Activated CD4-positive, alpha-beta memory T cell treated with anti-CD3 and anti-CD28 coated beads, Interleukin-2, amount 10 ng/mL, durations not matched to agents 7 days and 5 days (primary cell): ENCODE results near the gene C1orf122. TPM values are rescaled to one million over a fixed set of nuclear protein-coding genes. Genes with fewer than 3 reads are reported as not detected.

Experiments used
- CTCF ChIA-PET: fragments of 350-600 bp; sonication (Branson Sonifier 250); formaldehyde crosslinking; loops from one replicate; lab custom pipeline; 2021; ENCODE audit warnings: antibody characterized with exemption, inconsistent platforms; lab: Charles Lee
- POLR2A ChIA-PET: fragments of 350-600 bp; sonication (Branson Sonifier 250); formaldehyde crosslinking; loops from one replicate; lab custom pipeline; 2021; ENCODE audit warnings: antibody characterized with exemption; lab: Charles Lee
- DNase-seq: peaks from one replicate; pipeline ENCODE4 v3.0.0-alpha.2; 2020
- H3K27ac Mint-ChIP-seq: one replicate; pipeline ENCODE4 v1.8.0; 2021; ENCODE audit warnings: mild to moderate bottlenecking, mixed read lengths
- H3K27me3 Mint-ChIP-seq: one replicate; pipeline ENCODE4 v1.8.0; 2021; ENCODE audit warnings: mixed read lengths
- H3K36me3 Mint-ChIP-seq: one replicate; pipeline ENCODE4 v1.8.0; 2021; ENCODE audit warnings: low read depth, mixed read lengths
- H3K4me1 Mint-ChIP-seq: one replicate; pipeline ENCODE4 v1.8.0; 2021; ENCODE audit warnings: mixed read lengths
- H3K4me3 Mint-ChIP-seq: one replicate; pipeline ENCODE4 v1.8.0; 2021; ENCODE audit warnings: mild to moderate bottlenecking, mixed read lengths
- H3K9me3 Mint-ChIP-seq: one replicate; pipeline ENCODE4 v1.8.0; 2021; ENCODE audit warnings: mixed read lengths
- total RNA-seq, 2 experiments: library from RNA; stranded (reverse); gene quantifications; one replicate each; pipeline ENCODE4 v1.2.3, GENCODE V29; 2021

C1orf122 gene
- total RNA-seq, 2 experiments from 2014 or later, result 17.3 to 18.3 TPM

DNA sequence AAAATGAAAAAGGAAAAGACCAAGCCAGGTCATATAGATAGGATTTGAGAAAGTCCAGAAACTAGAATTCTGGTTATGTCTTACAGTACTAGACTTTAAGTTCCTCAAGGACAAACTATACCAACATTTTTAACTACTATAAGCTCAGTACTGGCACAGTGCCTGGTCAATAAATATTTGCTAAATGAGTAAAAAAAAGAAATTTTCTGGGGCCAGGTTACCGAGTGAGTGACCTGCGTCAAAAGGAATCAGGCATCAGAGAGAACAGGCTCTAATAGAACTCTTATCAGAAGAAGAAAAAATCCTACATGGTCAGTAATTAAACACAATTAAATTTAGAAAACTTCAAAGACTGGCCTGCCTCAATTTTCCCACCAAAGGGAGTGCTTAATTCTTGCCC, 24.2 kb downstream of the C1orf122 start:
- DNase-seq, result no peak
- POLR2A ChIA-PET, result interaction anchor here (1.0 kb wide), 1 partner anchor 25 kb away, joined by 3 read pairs; the partner anchor contains the start of gene C1orf122
- H3K4me3 Mint-ChIP-seq, result no peak overlapping the region
- H3K27me3 Mint-ChIP-seq, result no peaks in the 10 kb centered on the region
- no peak overlapping the region for H3K27ac Mint-ChIP-seq
- H3K9me3 Mint-ChIP-seq, result no peaks in the 10 kb centered on the region
- CTCF ChIA-PET, result interaction anchor here (0.8 kb wide), 1 partner anchor 28 kb away, joined by 4 read pairs; no protein-coding TSS in a partner anchor
- H3K36me3 Mint-ChIP-seq, result peaks cover 61% of the 10 kb centered on the region
- no peaks in the 10 kb centered on the region for H3K4me1 Mint-ChIP-seq

DNA sequence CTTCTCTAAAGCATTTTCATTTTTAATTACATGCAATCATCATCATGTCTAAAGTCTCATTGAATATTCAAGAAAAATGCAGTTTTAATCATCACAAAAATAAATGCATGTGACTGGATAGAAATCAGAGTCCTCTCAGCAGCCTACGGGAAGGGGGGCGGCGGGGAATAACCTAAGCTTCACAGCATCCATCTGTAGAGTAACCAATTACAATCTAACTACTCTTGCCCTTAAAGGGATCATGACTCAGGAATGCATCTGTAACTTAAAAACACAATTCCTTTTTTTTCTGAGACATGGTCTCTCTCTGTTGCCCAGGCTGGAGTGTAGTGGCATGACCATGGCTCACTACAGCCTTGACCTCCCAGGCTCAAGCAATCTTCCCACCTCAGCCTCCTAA, 29.2 kb downstream of the C1orf122 start:
- H3K4me1 Mint-ChIP-seq, result no peaks in the 10 kb centered on the region
- ChIA-PET POLR2A (interaction anchor here (0.6 kb wide), 1 partner anchor 14 kb away, joined by 3 read pairs; no protein-coding TSS in a partner anchor), CTCF (interaction anchor here (0.8 kb wide), 1 partner anchor 23 kb away, joined by 3 read pairs; no protein-coding TSS in a partner anchor)
- H3K9me3 Mint-ChIP-seq, result no peaks in the 10 kb centered on the region
- H3K36me3 Mint-ChIP-seq, result peaks cover 47% of the 10 kb centered on the region
- no peak overlapping the region for H3K27ac Mint-ChIP-seq
- DNase-seq, result no peak
- H3K4me3 Mint-ChIP-seq, result no peak overlapping the region
- no peaks in the 10 kb centered on the region for H3K27me3 Mint-ChIP-seq

DNA sequence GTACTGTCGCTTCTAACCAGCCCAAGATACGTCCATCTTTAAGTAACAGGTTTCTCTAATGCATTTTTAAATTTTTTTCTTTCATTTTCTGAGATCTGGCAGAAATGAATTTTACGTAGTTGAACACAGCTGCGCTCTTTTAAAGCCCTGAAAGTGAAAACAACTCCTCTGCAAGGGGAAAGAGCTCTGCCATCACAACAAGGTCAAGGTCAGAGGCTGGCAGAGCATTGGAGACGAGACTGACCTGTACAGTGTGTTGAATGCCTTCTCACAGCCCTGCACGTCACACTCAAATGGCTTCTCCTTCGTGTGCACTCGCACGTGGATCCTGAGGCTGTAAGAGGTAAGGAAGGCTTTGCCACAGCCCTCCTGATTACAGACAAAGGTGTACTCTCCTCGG, 32.1 kb downstream of the C1orf122 start:
- POLR2A ChIA-PET, result no interaction called here
- Mint-ChIP-seq H3K27me3 (no peaks in the 10 kb centered on the region), H3K9me3 (no peaks in the 10 kb centered on the region), H3K36me3 (peaks cover 31% of the 10 kb centered on the region), H3K4me3 (no peak overlapping the region), H3K4me1 (peaks cover 2% of the 10 kb centered on the region), H3K27ac (no peak overlapping the region)
- DNase-seq, result no peak
- CTCF ChIA-PET, result interaction anchor here (1.1 kb wide), 1 partner anchor 21 kb away, joined by 4 read pairs; no protein-coding TSS in a partner anchor

DNA sequence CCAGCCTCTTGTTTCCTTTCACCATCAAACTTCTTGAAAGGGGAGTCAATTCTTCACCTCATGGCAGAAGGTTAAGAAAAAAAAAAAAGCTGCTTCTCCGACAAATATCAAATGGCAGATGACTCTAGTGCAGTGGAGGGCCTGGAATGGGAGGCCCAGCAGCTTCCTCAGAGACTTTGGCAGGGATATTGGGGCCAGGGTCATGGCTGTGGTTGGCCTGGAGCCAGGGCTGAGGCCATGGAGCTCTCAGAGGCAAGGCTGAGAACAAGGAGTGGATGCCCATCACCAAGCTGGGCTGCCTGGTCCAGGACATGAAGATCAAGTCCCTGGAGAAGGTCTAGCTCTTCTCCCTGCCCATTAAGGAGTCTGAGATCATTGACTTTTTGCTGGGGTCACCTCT, 33.1 kb downstream of the C1orf122 start:
- H3K4me3 Mint-ChIP-seq, result no peak overlapping the region
- H3K4me1 Mint-ChIP-seq, result peaks cover 10% of the 10 kb centered on the region
- ChIA-PET CTCF (no interaction called here), POLR2A (no interaction called here)
- no peak for DNase-seq
- no peak overlapping the region for H3K27ac Mint-ChIP-seq
- H3K9me3 Mint-ChIP-seq, result no peaks in the 10 kb centered on the region
- peaks cover 27% of the 10 kb centered on the region for H3K36me3 Mint-ChIP-seq
- no peaks in the 10 kb centered on the region for H3K27me3 Mint-ChIP-seq

DNA sequence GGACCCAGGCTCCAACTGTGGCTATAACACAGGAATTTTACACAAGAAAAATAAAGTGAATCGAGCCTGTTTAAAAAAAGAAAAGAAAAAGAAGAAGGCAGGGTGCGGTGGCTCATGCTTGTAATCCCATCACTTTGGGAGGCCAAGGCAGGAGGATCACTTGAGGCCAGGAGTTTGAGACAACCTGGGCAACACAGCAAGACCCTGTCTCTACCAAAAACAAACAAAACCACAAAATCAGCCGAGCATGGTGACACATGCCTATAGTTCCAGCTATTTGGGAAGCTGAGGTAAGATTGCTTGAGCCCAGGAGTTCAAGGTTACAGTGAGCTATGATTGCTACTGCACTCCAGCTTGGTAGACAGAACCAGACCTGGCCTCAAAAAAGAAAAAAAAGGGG, 34.1 kb downstream of the C1orf122 start:
- no peak overlapping the region for H3K4me3 Mint-ChIP-seq
- H3K27ac Mint-ChIP-seq, result no peak overlapping the region
- no peaks in the 10 kb centered on the region for H3K27me3 Mint-ChIP-seq
- H3K4me1 Mint-ChIP-seq, result peaks cover 18% of the 10 kb centered on the region
- POLR2A ChIA-PET, result no interaction called here
- no peak for DNase-seq
- CTCF ChIA-PET, result no interaction called here
- peaks cover 22% of the 10 kb centered on the region for H3K36me3 Mint-ChIP-seq
- no peaks in the 10 kb centered on the region for H3K9me3 Mint-ChIP-seq

DNA sequence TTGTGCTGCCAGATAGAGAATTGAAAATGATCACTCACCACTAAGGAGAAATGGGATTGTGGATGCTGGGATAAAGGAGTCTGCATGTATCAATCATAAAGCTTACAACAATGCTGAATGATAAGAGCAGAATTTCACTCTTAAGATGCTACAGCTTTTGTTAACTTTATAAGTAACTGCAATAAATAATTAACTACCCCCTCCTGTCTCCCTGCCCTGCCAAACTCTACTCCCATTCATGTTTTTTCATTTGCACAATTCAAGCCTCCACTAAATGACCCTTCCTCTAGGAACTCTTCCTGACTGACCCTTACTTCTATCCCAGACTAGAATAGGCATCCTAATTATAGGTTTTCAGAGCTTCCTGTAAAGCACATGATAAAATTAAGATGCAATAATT, 36.9 kb downstream of the C1orf122 start:
- no peak overlapping the region for H3K27ac Mint-ChIP-seq
- H3K4me3 Mint-ChIP-seq, result no peak overlapping the region
- peaks cover 28% of the 10 kb centered on the region for H3K4me1 Mint-ChIP-seq

DNA sequence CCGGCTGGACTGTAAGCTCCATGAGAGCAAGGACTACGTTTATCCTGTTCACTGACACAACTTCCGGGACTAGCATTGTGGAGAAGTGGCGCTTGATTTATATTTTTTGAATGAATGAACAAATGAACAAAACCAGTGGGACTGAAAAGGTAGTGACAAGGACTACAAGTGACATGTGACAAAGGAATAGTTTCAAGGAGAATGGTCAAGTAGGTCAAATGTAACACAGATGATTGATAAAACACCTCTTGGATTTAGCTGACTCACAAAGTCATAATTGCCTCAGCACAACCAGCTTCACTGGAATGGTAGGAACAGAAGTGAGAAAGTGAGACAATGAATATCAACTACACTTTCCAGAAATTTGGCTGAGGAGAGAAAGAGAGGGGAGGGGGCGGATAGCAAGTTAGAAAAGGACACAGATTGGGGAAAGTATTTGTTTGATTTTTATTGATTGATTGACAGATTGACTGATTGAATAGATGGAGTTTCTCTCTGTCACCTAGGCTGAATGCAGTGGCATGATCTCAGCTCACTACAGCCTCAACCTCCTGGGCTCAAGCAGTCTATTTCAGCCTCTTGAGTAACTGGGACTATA, 37.6 kb downstream of the C1orf122 start:
- Mint-ChIP-seq H3K36me3 (peaks cover 21% of the 10 kb centered on the region), H3K4me3 (no peak overlapping the region), H3K27ac (no peak overlapping the region), H3K9me3 (no peaks in the 10 kb centered on the region), H3K27me3 (no peaks in the 10 kb centered on the region), H3K4me1 (peaks cover 29% of the 10 kb centered on the region)
- POLR2A ChIA-PET, result interaction anchor here (1.2 to 1.5 kb wide), 2 partner anchors 10 to 14 kb away, joined by 3 read pairs; partner anchors contain the start of gene MTF1
- DNase-seq, result no peak
- CTCF ChIA-PET, result interaction anchor here (1.6 kb wide), 1 partner anchor 14 kb away, joined by 6 read pairs; the partner anchor contains the start of gene MTF1

More for the DNA sequence above, 36.9 kb downstream of the C1orf122 start:
- POLR2A ChIA-PET, result interaction anchor here (1.2 to 1.5 kb wide), 2 partner anchors 11 to 15 kb away, joined by 3 read pairs; partner anchors contain the start of gene MTF1
- no peaks in the 10 kb centered on the region for H3K9me3 Mint-ChIP-seq
- H3K36me3 Mint-ChIP-seq, result peaks cover 24% of the 10 kb centered on the region
- CTCF ChIA-PET, result interaction anchor here (1.6 kb wide), 1 partner anchor 15 kb away, joined by 6 read pairs; the partner anchor contains the start of gene MTF1
- no peak for DNase-seq
- no peaks in the 10 kb centered on the region for H3K27me3 Mint-ChIP-seq

DNA sequence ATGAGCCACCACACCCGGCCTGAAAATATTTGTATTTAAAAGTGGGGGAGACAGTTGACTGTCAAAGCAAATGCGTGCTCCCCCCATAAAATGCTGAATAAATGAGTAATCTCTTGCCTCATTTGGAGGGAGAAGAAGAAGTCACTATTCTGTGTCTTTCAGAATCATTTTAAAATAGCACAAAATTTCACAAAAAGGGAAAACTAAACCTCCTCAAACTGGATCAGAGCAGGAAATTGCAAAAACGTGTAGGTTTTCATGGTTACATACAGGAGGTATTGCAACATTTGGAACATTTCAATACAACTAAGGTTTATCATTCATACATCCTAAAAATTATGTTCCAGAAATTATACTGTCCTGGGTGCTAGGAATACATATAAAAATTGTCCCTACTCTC, 38.2 kb downstream of the C1orf122 start:
- Mint-ChIP-seq H3K4me3 (no peak overlapping the region), H3K36me3 (peaks cover 21% of the 10 kb centered on the region), H3K27ac (no peak overlapping the region), H3K9me3 (no peaks in the 10 kb centered on the region), H3K4me1 (peaks cover 29% of the 10 kb centered on the region), H3K27me3 (no peaks in the 10 kb centered on the region)
- POLR2A ChIA-PET, result interaction anchor here (1.2 kb wide), 1 partner anchor 14 kb away, joined by 3 read pairs; the partner anchor contains the start of gene MTF1
- no peak for DNase-seq
- CTCF ChIA-PET, result interaction anchor here (0.9 kb wide), 2 partner anchors 14 to 144 kb away, joined by 3 to 5 read pairs; partner anchors contain the start of gene MTF1

DNA sequence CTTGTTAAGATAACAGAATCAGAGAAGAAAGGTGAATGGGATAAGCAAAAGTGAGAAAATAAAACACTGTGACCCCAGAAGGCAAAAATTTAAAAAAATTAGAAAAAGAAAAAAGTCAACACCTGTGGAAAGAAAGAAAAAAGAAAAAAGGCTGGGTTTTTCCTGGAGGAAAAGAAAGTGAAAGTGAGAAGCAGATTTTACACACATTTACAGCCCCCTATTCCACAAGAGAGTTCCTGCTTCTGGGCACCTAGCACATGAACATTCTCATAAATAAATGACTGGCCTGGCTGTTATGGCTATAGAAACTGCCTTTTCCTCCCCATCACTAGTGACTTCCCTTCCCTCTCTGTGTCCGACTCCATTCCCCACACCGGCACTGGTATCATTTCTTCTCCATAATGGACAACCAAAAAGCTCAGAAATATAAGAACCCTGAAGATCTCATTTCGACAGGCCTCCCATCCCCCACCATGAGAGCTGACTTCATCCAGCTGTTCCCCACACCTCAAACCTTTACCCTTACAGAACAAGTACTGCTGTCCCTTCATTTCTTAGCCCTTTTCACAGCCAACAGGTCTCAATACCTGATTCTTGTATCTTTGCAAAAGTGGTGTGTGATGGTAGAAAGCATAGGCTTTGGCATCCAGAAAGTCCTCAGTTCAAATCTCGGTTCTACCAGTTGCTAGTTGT, 39.2 kb downstream of the C1orf122 start:
- Mint-ChIP-seq H3K4me1 (peaks cover 29% of the 10 kb centered on the region), H3K27me3 (no peaks in the 10 kb centered on the region), H3K36me3 (peaks cover 21% of the 10 kb centered on the region), H3K4me3 (peak overlapping the region; percentile 18), H3K9me3 (no peaks in the 10 kb centered on the region), H3K27ac (peak overlapping the region; percentile 18)
- no peak for DNase-seq
- CTCF ChIA-PET, result interaction anchor here (0.6 to 1.4 kb wide), 3 partner anchors 13 to 143 kb away, joined by 3 to 6 read pairs (median 4); partner anchors contain the start of gene MTF1
- POLR2A ChIA-PET, result interaction anchor here (1.2 kb wide), 1 partner anchor 13 kb away, joined by 3 read pairs; the partner anchor contains the start of gene MTF1

DNA sequence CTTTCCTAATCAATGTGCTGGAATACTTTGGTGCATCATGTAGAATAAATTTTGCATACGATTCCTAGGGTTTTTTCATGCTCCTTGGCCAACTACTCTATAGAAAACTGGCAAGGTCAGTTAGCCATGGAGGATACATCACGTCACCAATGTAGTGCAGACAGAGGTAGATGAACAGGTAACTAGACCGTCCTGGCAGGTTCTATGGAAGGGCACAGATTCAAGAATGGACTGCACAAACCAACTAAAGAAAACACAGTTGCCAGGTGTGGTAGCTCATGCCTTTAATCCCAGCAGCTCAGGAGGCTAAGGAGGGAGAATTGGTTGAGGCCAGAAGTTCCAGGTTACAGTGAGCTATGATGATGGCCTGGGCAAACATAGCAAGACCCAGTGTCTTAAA, 41.9 kb downstream of the C1orf122 start:
- POLR2A ChIA-PET, result no interaction called here

DNA sequence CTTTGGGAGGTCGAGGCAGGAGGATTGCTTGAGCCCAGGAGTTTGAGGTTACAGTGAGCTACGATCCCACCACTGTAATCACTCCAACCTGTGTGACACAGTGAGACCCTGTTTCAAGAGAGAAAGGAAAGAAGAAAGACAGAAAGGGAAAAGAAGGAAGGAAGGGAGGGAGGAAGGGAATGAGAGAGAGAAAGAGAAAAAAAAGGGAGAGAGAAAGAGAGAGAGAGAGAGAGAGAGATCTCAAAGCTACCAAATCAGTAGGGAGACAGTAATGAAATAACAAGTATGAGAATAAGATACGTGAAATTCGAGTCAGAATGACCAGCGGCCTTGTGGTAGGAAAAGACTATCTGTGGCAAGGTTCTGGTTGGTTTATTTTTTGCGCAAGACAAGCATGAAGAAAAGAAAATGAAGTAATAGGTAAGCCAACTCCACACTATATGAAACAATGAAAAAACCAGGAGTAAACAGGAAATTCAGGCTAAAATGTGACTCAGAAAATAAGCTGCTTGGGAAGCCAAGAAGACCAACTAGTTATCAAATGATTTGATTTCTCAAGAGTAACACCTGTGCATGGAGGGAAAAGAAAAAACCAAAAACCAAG, 42.9 kb downstream of the C1orf122 start:
- Mint-ChIP-seq H3K27me3 (no peaks in the 10 kb centered on the region), H3K9me3 (no peaks in the 10 kb centered on the region), H3K36me3 (peaks cover 32% of the 10 kb centered on the region), H3K4me3 (no peak overlapping the region), H3K27ac (no peak overlapping the region), H3K4me1 (peaks cover 36% of the 10 kb centered on the region)
- ChIA-PET POLR2A (interaction anchor here (0.9 to 3.1 kb wide), 6 partner anchors 8 to 135 kb away, joined by 3 to 17 read pairs (median 3); partner anchors contain the start of genes C1orf122, MTF1 and YRDC), CTCF (interaction anchor here (0.7 to 2.4 kb wide), 2 partner anchors 9 to 1711 kb away, joined by 6 to 37 read pairs; partner anchors contain the start of gene MTF1)
- no peak for DNase-seq

More for the DNA sequence above, 41.9 kb downstream of the C1orf122 start:
- no peak for DNase-seq
- Mint-ChIP-seq H3K36me3 (peaks cover 30% of the 10 kb centered on the region), H3K27me3 (no peaks in the 10 kb centered on the region), H3K27ac (no peak overlapping the region), H3K4me3 (no peak overlapping the region), H3K9me3 (no peaks in the 10 kb centered on the region), H3K4me1 (peaks cover 35% of the 10 kb centered on the region)
- CTCF ChIA-PET, result interaction anchor here (0.7 kb wide), 1 partner anchor 179 kb away, joined by 3 read pairs; no protein-coding TSS in a partner anchor

DNA sequence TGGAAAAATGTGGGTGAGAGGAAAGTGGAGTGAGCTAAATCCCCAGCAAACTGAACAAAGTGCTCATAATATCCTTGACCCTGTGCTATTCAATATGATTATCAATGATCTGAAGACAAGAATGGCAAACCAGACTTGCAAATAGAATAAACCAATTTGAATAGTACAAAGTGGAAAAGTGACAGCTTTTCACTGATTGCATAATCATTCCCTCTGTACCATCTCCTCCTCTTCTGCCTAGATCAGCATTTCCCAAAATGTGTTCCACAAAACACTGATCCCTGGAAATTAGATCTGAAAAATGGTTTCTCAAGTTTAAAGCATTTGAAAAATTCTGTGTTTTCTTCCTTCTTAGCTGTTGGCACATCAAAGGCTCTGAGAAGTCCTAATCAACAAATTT, 43.7 kb downstream of the C1orf122 start:
- peaks cover 32% of the 10 kb centered on the region for H3K36me3 Mint-ChIP-seq
- DNase-seq, result no peak
- H3K27me3 Mint-ChIP-seq, result no peaks in the 10 kb centered on the region
- POLR2A ChIA-PET, result interaction anchor here (0.8 to 3.1 kb wide), 7 partner anchors 9 to 136 kb away, joined by 3 to 17 read pairs (median 3); partner anchors contain the start of genes C1orf122, MTF1 and YRDC
- no peak overlapping the region for H3K27ac Mint-ChIP-seq
- no peak overlapping the region for H3K4me3 Mint-ChIP-seq
- H3K4me1 Mint-ChIP-seq, result peaks cover 31% of the 10 kb centered on the region
- no peaks in the 10 kb centered on the region for H3K9me3 Mint-ChIP-seq
- CTCF ChIA-PET, result interaction anchor here (2.4 kb wide), 1 partner anchor 8 kb away, joined by 37 read pairs; the partner anchor contains the start of gene MTF1
